ENCODE measurements around the gene SLC39A6. TPM values are rescaled to one million over a fixed set of nuclear protein-coding genes. Genes with fewer than 3 reads are reported as not detected.
"Not testable (repeated sequence)": the region's sequence is repeated elsewhere in the genome, so short reads cannot be mapped to it uniquely, and the experiment has no call there.

Gene SLC39A6
- total and polyA plus RNA-seq, 11 donors: 2.4 to 28.8 (median 15.2) TPM

DNA sequence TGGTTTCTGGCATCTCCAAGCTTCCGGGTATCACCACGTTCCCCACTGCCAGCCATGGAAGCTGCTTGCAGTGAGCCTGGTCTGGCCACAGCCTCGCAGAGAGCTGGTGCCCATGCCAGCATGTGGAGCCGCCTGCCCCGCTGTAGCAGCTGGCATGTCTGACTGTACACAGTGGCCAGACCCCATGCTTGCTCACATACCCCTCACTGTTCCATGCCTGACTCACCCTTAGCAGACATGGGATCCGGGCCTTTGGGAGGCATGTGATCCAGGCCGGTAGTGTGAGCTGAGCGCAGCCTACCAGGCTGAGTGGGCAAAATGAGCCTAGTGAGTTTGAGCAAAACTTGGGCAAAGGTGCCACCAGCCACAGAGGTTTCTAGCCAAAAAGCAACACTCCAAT, 43.0 kb downstream of the SLC39A6 start:
- Histone ChIP-seq H3K9me3 (peaks cover 0 to 13% (median 0%) of the 10 kb centered on the region in 12 donors), H3K4me3 (no peak overlapping the region), H3K27ac (no peak overlapping the region), H3K36me3 (no peaks in the 10 kb centered on the region), H3K27me3 (no peaks in the 10 kb centered on the region), H3K4me1 (no peaks in the 10 kb centered on the region)
- ATAC-seq: no peak
- TF ChIP-seq CTCF (IDR thresholded peaks at IDR 0.05): no peak
- 73 to 85% (median 82%) methylated on average over 8 of the region's 8 CpGs for WGBS, 4 donors
- intact Hi-C loops (cut with DNase I): no loop called here
- DNase-seq: no peak

GRCh38 chr18:36085195-36085594, 43.9 kb downstream of the SLC39A6 start:
- TF ChIP-seq POLR2A (IDR thresholded peaks at IDR 0.05) (no peak), CTCF (IDR thresholded peaks at IDR 0.05) (no peak)

GRCh38 chr18:36083729-36084128, 45.4 kb downstream of the SLC39A6 start:
- H3K27ac ChIP-seq: no peak overlapping the region
- H3K4me1 ChIP-seq: no peaks in the 10 kb centered on the region
- intact Hi-C loops (cut with DNase I): no loop called here
- H3K36me3 ChIP-seq: no peaks in the 10 kb centered on the region
- DNase-seq (no peak), ATAC-seq (no peak)
- no peaks in the 10 kb centered on the region for H3K27me3 ChIP-seq
- no peak overlapping the region for H3K4me3 ChIP-seq
- TF ChIP-seq CTCF (IDR thresholded peaks at IDR 0.05): no peak
- TF ChIP-seq POLR2A (IDR thresholded peaks at IDR 0.05): no peak
- peaks cover 0 to 19% (median 5%) of the 10 kb centered on the region in 12 donors for H3K9me3 ChIP-seq
- WGBS, 4 donors: 70 to 78% (median 74%) methylated on average over 2 of the region's 2 CpGs

More at GRCh38 chr18:36085195-36085594, 43.9 kb downstream of the SLC39A6 start:
- peak in 2 of 4 donors; percentile 20 for ATAC-seq
- Histone ChIP-seq H3K4me1 (no peaks in the 10 kb centered on the region), H3K9me3 (peaks cover 0 to 19% (median 3%) of the 10 kb centered on the region in 12 donors), H3K4me3 (no peak overlapping the region), H3K27ac (no peak overlapping the region), H3K27me3 (no peaks in the 10 kb centered on the region), H3K36me3 (no peaks in the 10 kb centered on the region)
- 63 to 100% (median 80%) methylated on average over 1 to 4 of the region's 4 CpGs for WGBS, 4 donors
- intact Hi-C loops (cut with DNase I): no loop called here
- no peak for DNase-seq

DNA sequence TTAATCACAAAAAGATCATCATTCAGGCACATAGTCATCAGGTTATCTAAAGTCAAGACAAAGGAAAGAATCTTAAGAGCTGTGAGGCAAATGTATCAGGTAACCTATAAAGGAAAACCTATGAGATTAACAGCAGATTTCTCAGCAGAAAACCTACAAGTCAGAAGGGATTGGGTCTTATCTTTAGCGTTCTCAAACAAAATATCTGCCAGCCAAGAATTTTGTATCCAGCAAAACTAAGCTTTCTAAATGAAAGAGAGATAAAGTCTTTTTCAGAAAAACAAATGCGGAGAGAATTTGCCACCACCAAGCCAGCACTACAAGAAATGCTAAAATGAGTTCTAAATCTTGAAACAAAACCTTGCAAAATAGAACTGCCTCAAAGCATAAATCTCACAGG, 48.0 kb downstream of the SLC39A6 start:
- H3K4me1 ChIP-seq; intact Hi-C loops (cut with DNase I); H3K36me3 ChIP-seq; DNase-seq; H3K27me3 ChIP-seq; ATAC-seq; H3K4me3 ChIP-seq; H3K27ac ChIP-seq: not testable (repeated sequence)
- peaks cover 0 to 19% (median 5%) of the 10 kb centered on the region in 12 donors for H3K9me3 ChIP-seq
- WGBS, 4 donors: 86 to 88% (median 86%) methylated on average over 2 of the region's 2 CpGs

All from heart left ventricle (tissue), 16 donors.